CD4-positive, alpha-beta T cell treated with Interleukin-12 subunit alpha and Interleukin-12 subunit beta, for 1 hour (primary cell): Measurements from ENCODE around the gene SNX30.

ENCODE experiments used
- DNase-seq: peaks from one replicate; pipeline ENCODE4 v3.0.0-alpha.2; 2020

The SNX30 gene

GRCh38 chr9:112784020-112784785, 33.6 kb downstream of the SNX30 start:
- no peak for DNase-seq

DNA sequence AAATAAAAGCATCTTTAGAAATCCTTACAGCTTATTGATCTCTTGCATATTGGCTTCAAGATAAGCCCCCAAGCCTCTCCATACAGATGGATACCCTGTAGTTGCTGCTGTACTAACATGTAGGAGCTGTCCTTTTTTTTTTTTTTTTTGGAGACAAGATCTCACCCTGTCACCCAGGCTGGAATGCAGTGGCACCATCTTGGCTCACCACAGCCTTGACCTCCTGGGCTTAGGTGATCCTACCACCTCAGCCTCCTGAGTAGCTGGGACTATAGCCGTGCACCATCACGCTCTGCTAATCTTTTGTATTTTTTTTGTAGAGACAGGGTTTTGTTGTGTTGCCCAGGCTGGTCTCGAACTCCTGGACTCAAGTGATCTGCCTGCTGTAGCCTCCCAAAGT, 35.4 kb downstream of the SNX30 start:
- no peak for DNase-seq

- DNase-seq, result no peak
Observed at GRCh38 chr9:112786829-112787520, 36.4 kb downstream of the SNX30 start.

DNA sequence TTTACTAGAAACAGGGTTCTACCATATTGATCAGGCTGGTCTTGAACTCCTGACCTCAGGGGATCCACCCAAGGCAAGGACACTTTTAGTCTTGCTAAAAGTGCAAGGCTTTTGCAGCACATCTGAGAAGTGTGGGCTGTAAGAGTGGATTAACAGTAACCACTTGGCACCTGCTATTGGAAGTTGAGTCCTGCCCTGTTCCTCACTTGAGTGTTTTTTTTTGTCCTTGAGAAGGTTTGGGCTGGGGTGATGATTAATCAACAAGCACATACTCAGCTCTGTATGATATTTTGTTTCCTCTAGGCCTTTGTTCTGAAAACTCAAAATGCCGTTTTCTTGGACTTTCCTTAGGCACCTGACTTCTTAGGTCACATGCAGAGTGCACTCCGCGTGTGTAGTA, 37.4 kb downstream of the SNX30 start:
- DNase-seq, result no peak

GRCh38 chr9:112789473-112789872, 38.9 kb downstream of the SNX30 start:
- no peak for DNase-seq

DNA sequence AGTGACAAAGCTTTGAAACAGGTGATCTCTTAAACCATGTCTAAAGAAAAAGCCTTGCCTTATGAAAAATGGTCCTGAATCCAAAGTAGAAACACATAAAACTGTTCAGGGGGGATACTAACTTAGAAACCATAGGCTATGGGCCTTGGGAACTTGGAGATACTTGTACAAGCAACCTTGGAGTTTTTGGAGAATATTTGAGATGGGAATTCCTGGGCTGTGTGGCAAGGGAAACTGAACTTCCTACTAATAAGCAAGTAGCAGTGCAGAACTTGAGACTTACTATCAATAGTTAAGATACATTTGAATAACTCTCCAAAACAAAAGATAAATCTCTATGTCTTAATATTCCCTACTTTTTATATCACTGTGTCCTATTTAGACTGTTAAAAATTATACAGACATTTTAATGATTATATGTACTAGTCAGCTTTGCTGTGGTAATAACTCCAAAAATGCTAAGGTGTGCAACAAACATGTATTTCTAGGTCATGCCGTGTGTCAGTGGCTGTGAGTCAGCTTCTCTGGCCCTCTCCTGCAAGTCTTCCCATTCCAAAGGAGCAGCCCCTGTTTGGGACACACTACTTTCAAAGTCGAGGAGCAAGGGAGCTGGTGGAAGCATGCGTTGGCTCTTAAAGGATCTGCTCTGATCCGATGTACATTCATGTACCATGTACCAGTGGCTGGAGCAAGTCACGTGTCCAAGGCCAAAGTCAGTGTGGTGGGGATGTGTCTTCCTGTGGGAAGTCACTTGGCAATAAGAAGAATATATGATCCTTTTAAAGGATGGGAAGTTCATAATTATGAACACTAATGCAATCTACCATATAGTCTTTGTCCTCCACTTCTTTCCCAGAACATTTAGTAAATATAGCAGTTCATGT, 39.6 kb downstream of the SNX30 start:
- no peak for DNase-seq

- no peak for DNase-seq
Observed at GRCh38 chr9:112792670-112793069, 42.1 kb downstream of the SNX30 start.

- peak; percentile 80 for DNase-seq
Observed at GRCh38 chr9:112793213-112793810, 42.8 kb downstream of the SNX30 start.

DNA sequence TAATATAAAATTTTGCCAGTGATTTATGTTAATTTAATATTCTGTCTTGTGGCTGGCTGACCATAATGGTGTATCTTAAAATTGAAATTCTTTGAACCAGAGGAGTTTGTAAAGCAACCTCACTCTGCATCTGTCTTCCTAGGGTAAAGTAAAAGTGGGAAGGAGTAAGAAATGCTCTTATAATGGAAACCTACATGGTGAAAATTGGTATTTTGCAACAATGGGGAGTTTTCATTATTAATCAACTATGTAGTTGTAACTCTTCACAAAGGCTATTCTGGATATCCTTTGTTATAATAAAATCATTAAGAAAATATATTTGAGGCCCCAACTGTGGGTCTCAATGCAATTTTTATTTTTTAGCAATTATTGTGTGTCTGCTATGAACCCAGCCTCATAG, 44.2 kb downstream of the SNX30 start:
- DNase-seq, result no peak

DNA sequence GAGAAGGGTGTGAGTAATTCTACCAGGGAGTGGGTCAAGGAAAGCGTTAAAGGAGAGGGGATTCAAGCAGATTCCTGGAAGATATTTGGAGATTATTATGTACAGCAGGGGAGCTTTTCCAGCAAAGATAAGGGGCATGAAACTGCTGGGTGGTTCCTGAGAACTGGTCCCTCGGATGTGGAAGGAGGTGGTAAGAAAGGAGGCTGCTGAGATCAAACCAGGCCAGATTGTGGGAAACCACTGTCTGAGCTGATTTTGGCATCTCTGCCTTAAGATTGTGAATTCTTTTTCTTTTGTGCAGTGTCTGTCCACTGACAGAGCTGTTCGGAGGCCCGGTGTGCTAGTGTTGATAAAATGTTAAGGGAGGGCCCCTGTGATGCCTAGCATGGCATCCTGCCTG, 45.4 kb downstream of the SNX30 start:
- DNase-seq, result no peak

- no peak for DNase-seq
Observed at GRCh38 chr9:112796485-112796884, 45.9 kb downstream of the SNX30 start.

- DNase-seq, result no peak
Observed at GRCh38 chr9:112809351-112809848, 58.8 kb downstream of the SNX30 start.

DNA sequence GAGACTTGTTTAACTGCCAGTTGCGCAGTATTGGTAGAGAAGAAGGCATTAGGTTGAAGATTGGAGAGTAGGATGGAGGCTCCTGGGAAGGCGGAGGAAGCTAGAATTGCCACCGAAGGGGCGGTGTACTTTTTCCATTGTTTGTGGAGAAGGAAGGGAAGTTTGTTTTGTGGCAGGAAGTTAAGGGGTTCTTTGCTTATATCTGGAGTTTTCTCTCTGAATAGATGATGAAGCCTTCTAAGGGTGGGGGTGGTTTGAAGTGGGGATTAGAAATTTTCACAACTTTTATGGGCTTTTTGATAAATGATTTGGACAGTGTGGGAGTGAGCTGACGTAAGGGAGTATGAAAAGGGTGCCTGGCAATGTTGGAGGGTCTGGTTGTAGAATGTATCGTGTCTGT, 59.3 kb downstream of the SNX30 start:
- no peak for DNase-seq

DNA sequence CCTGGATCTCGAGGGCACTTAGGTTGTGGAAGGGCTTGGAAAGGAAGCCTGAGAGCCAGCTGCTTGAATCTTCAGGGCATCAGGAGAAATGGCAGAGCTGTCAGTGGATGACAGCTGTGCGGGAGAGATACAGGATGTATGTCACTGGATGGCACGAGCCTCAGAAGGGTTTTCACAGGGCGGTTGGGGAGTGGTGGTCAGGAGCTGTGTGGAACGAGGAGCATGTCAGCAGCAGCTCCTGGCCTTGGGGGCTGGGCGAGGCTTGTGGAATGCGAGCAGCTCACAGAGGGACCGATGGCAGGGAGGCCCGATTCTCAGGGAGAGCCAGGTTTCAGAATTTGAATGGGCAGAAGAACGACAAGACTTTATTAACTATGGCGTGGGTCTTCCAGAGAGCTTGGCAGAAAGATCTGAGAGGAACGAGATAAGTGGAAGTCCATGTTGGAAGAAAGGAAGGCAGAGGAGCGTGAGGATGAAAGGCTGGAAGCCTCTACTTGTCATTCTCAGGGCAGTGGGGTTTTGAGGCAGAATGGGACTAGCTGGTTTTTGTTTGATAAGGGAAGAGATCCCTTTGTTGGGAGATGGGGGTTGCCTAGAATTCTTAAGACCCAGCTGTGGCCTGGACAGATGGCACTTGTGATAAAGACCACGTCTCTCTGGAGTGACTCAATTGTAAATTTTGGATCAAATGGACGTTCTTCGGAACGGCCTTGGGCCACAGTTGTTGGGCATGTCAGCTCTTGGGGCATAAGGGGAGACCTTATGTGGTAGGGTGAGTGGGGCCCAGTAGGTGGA, 60.3 kb downstream of the SNX30 start:
- no peak for DNase-seq

DNA sequence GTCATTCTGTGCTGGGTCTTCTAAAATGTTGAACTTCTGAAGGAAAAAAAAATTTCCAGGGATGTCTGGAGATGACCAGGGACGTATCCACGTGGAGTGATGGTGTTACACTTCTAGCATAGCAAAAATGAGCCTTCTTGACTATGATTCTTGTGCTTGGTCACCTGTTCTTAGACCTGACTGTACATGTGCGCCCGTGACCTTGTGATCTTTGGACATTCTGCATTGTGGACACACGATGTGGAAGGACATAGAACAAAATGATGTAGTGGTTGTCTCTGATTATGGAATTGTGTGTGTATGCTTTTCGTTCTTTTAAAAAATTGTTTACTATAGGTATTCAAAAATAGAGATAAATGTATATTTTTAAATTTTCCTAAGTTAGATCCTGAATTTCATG, 61.0 kb downstream of the SNX30 start:
- DNase-seq, result no peak

- no peak for DNase-seq
Observed at GRCh38 chr9:112815868-112816267, 65.3 kb downstream of the SNX30 start.

- DNase-seq, result no peak
Observed at GRCh38 chr9:112817860-112818203, 67.3 kb downstream of the SNX30 start.

DNA sequence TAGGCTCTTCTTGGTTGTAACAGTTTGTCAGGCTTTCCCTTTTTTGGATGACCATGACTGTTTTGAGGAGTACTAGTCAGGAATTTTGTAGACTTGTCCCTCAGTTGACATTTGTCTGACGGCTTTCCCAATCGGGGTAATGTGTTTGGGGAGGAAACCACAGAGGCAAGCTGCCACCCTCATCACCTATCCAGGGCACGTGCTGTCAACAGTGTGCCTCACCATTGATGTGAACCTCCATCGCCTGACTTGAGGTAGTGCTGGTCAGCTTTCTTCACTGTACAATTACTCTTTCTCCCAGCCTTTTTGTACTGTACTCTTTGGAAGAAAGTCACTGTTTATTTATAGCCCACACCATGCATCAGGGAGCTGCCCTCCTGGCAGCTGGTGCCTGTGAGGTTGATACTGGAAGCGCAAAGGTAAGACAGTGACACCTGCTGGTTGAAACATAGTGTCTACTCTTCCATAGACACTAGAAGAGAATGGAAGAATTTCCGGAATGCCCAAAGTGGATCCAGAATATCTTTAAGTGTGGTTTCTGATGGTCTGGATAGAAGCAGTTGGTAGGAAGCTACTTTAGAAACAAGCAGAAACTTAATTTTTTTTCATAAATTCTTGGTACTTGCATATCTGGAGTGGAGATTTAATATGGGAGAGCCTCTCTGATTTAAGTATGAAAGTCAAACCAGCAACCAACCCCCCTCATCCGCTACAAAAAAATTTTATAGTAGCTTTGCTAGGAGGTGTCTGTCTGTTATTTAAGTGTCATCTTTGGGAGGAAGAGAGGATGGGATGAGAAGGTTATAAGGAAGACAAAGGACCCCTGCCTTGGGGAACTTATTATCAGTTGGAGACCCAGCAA, 69.3 kb downstream of the SNX30 start:
- peak; percentile 22 for DNase-seq

DNA sequence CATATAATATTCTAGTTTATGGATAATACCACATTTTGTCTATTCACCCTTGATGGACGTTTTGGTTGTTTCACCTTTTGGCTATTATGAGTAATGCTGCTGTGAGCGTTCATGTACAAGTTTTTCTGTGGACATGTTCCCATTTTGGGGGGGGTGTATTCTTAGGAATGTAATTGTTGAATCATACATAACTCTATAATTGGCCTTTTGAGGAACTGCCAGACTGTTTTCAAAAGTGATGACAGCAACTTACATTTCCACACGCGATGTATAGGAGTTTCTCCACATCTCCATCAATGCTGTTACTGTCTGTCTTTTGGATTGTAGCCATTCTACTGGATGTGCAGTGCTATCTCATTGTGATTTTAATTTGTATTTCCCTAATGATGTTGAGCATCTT, 70.3 kb downstream of the SNX30 start:
- DNase-seq, result no peak

- DNase-seq, result no peak
Observed at GRCh38 chr9:112822618-112823017, 72.1 kb downstream of the SNX30 start.

DNA sequence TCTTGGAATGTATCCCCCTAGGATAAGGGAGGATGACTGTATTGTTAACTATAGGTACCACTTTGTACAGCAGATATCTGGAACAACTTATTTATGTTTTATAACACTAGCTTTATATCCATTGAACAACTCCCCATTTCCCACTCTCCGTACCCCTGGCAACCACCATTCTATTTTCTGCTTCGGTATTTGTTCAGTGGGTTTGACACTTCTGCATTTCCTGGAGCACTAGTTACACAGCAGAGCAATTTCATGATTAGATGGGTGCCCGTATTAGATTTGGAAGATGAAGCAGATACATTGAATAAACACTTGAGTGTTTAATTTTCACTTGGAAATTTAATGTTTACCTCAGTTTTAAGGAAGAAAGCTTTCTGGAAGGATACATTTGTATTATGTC, 72.7 kb downstream of the SNX30 start:
- DNase-seq, result no peak
